GM12878 (cell line): ENCODE data around the gene CDK5R2. TPM values are rescaled to one million over a fixed set of nuclear protein-coding genes. Genes with fewer than 3 reads are reported as not detected.
A peak's percentile ranks its signal among the peaks of the same experiment; 100 is the strongest.

Source experiments
- ATAC-seq: fragments of 200-7000 bp; cut with Tn5 transposase; 3 replicates; pipeline ENCODE4 v1.9.1; 2020; ENCODE audit warnings: mild to moderate bottlenecking, moderate library complexity
- BruUV-seq: library from RNA; stranded (reverse); fragments of 400-500 nt; replicated peaks from 2 replicates; lab custom pipeline; 2021; lab: Mats Ljungman, UMichigan
- CTCF ChIA-PET: fragments of 300-600 bp; sonication (Branson Sonifier 250); formaldehyde crosslinking; extraction: SDS; loops from one replicate; lab custom pipeline; 2021; ENCODE audit warnings: inconsistent platforms; lab: Yijun Ruan, JAX
- POLR2A ChIA-PET: fragments of 350-600 bp; formaldehyde crosslinking; extraction: SDS; loops from one replicate; lab custom pipeline; 2021; ENCODE audit warnings: inconsistent platforms; lab: Charles Lee
- RAD21 ChIA-PET: fragments of 300-600 bp; sonication (Branson Sonifier 250); formaldehyde crosslinking; loops from one replicate; lab custom pipeline; 2023; ENCODE audit warnings: antibody characterized with exemption; ENCODE audit not compliant: unreplicated experiment; lab: Charles Lee
- SMC1A ChIA-PET: fragments of 300-600 bp; sonication (Branson Sonifier 250); formaldehyde crosslinking; loops from one replicate; lab custom pipeline; 2023; ENCODE audit not compliant: unreplicated experiment, uncharacterized antibody; lab: Charles Lee
- DNase-seq: peaks from one replicate; pipeline ENCODE4 v3.0.0-alpha.2; 2011; ENCODE audit warnings: low read depth, low spot score
- FAIRE-seq: peaks from 3 replicates; lab custom pipeline; 2011; peaks lifted over from hg19 to GRCh38; lab: Jason Lieb, UNC
- H2AFZ ChIP-seq: 2 replicates; pipeline ENCODE4 v1.6.0; 2011; ENCODE audit warnings: low read depth, low read length, control low read depth; ENCODE audit not compliant: control insufficient read depth
- H3K27ac ChIP-seq: 2 replicates; pipeline ENCODE4 v1.5.1; 2011; ENCODE audit warnings: control low read depth; ENCODE audit not compliant: control insufficient read depth, insufficient read depth
- H3K27me3 ChIP-seq, 2 experiments: replicated peaks in 1 of 2; 2 replicates each; pipeline versions ENCODE4 v1.6.0 to v1.6.1; 2011; ENCODE audit warnings: low read length in 1 of 2; ENCODE audit not compliant: control insufficient read depth in 2 of 2, insufficient read depth in 2 of 2
- H3K36me3 ChIP-seq, 2 experiments: 2 replicates each; pipeline ENCODE4 v1.5.1; 2011; ENCODE audit warnings: low read length in 1 of 2; ENCODE audit not compliant: control insufficient read depth in 2 of 2, insufficient read depth in 2 of 2
- H3K4me1 ChIP-seq: 2 replicates; pipeline ENCODE4 v1.6.1; 2011; ENCODE audit warnings: mild to moderate bottlenecking, low read length, moderate library complexity, mixed read lengths; ENCODE audit not compliant: control insufficient read depth, insufficient read depth
- H3K4me2 ChIP-seq: 2 replicates; pipeline ENCODE4 v1.6.0; 2011; ENCODE audit warnings: control low read depth; ENCODE audit not compliant: control insufficient read depth, insufficient read depth
- H3K4me3 ChIP-seq: fragments of 200-600 bp; sonication (generic); 2 replicates; pipeline ENCODE4 v1.5.1; 2016
- H3K79me2 ChIP-seq: 2 replicates; pipeline ENCODE4 v1.6.0; 2011; ENCODE audit warnings: low read length; ENCODE audit not compliant: control insufficient read depth, insufficient read depth
- H3K9ac ChIP-seq: 2 replicates; pipeline ENCODE4 v1.8.0; 2011; ENCODE audit warnings: low read length, control low read depth, mixed read lengths; ENCODE audit not compliant: control insufficient read depth, insufficient read depth
- H3K9me3 ChIP-seq: replicated peaks from 3 replicates; pipeline ENCODE4 v1.5.1; 2011; ENCODE audit warnings: mild to moderate bottlenecking, low read length; ENCODE audit not compliant: control insufficient read depth, insufficient read depth
- H4K20me1 ChIP-seq: 2 replicates; pipeline ENCODE4 v1.6.0; 2011; ENCODE audit not compliant: control insufficient read depth, insufficient read depth
- ATF3 ChIP-seq: IDR thresholded peaks from 2 replicates; pipeline ENCODE4 v1.6.1; 2011; ENCODE audit warnings: low read depth, mild to moderate bottlenecking, low read length, moderate library complexity, borderline replicate concordance; ENCODE audit errors: extremely low read depth
- FOXK2 ChIP-seq: fragments of 450-650 bp; IDR thresholded peaks from 2 replicates; pipeline ENCODE4 v1.6.1; 2017; ENCODE audit warnings: mild to moderate bottlenecking, moderate library complexity
- NBN ChIP-seq: fragments of 450-650 bp; IDR thresholded peaks from 2 replicates; pipeline ENCODE4 v1.6.1; 2016
- RCOR1 ChIP-seq: conservative IDR thresholded peaks from 2 replicates; pipeline ENCODE4 v1.6.1; 2012; ENCODE audit warnings: low read depth, low read length, improper control_type of control experiment
- SMC3 ChIP-seq: IDR thresholded peaks from 2 replicates; pipeline ENCODE4 v1.6.1; 2011; ENCODE audit warnings: low read length, improper control_type of control experiment, borderline replicate concordance
- SP1 ChIP-seq: IDR thresholded peaks from one replicate; pipeline ENCODE4 v1.6.1; 2011; ENCODE audit warnings: low read depth, low read length
- SUZ12 ChIP-seq: fragments of 200-600 bp; sonication (generic); IDR thresholded peaks from one replicate; pipeline ENCODE4 v1.6.1; 2018; ENCODE audit warnings: antibody characterized with exemption, mild to moderate bottlenecking; ENCODE audit not compliant: unreplicated experiment
- YY1 ChIP-seq: IDR thresholded peaks from 2 replicates; pipeline ENCODE4 v1.6.1; 2011; ENCODE audit warnings: low read depth, mild to moderate bottlenecking, low read length
- ZBTB33 ChIP-seq: fragments of 450-650 bp; IDR thresholded peaks from 2 replicates; pipeline ENCODE4 v1.6.1; 2017; ENCODE audit warnings: mild to moderate bottlenecking
- ZBTB40 ChIP-seq: fragments of 450-650 bp; IDR thresholded peaks from 2 replicates; pipeline ENCODE4 v1.6.1; 2016; ENCODE audit warnings: mild to moderate bottlenecking, moderate library complexity, borderline replicate concordance
- WGBS: methylation state at CpG from one replicate; pipeline ENCODE4 v1.1.6; 2016; ENCODE audit warnings: low lambda C conversion rate; ENCODE audit not compliant: insufficient replicate concordance, insufficient coverage; ENCODE audit errors: missing lambda C conversion rate; 5-methylcytosine and 5-hydroxymethylcytosine counted together
- in situ Hi-C: fragments of 300-500 bp; cut with MboI; formaldehyde crosslinking; loops from 9 replicates; pipeline ENCODE4 v1.14.3; 2018; ENCODE audit warnings: mixed read lengths
- intact Hi-C: fragments of 100-400 bp; cut with micrococcal nuclease; formaldehyde crosslinking; loops from one replicate; pipeline ENCODE4 v1.14.2; 2022; ENCODE audit not compliant: unreplicated experiment
- polyA plus RNA-seq, 11 experiments: library from polyadenylated mRNA; depleted of rRNA in 4 of 11; unstranded in 6 of 11; stranded (reverse) in 5 of 11; fragments of >200 nt; fragmentation: Nextera tagmentation in 4 of 11; fragmentation: Illumina TruSeq in 1 of 11; extraction: Ambion mirVana in 4 of 11; extraction: Trizol in 1 of 11; gene quantifications; 1 replicate in 1 of 11; 2 replicates in 10 of 11; pipeline versions ENCODE4 v1.2.1 to v1.2.3, GENCODE V29; 2011 to 2016; ENCODE audit warnings: inconsistent platforms in 2 of 11, missing spikeins in 2 of 11, low read depth in 1 of 11
- total RNA-seq, 4 experiments: library from RNA; depleted of rRNA in 3 of 4; stranded (reverse); fragments of >200 nt in 3 of 4; fragmentation: Illumina TruSeq in 1 of 4; extraction: Trizol in 1 of 4; gene quantifications; 2 replicates each; pipeline versions ENCODE4 v1.2.1 to v1.2.3, GENCODE V29; 2013 to 2021

The CDK5R2 gene
- total and polyA plus RNA-seq, 10 of the 15 experiments (the other 5 are each of a cell fraction or from before 2014, with no cell fraction given) = not detected

GRCh38 chr2:218960309-218961165, 1.1 kb downstream of the CDK5R2 start:
- ChIA-PET SMC1A (no interaction called here), POLR2A (no interaction called here), CTCF (no interaction called here), RAD21 (no interaction called here)
- H3K9me3 ChIP-seq = no peaks in the 10 kb centered on the region
- 25% methylated on average over 63 of the region's 87 CpGs for WGBS
- H3K4me1 ChIP-seq = no peaks in the 10 kb centered on the region
- no peak for FAIRE-seq
- no peak overlapping the region for H2AFZ ChIP-seq
- no peak overlapping the region for H3K4me3 ChIP-seq
- H4K20me1 ChIP-seq = no peaks in the 10 kb centered on the region
- no peak overlapping the region for H3K27ac ChIP-seq
- in situ Hi-C loops (no loop called here), intact Hi-C loops (no loop called here)
- no peaks in the 10 kb centered on the region for H3K79me2 ChIP-seq
- no peak overlapping the region for H3K9ac ChIP-seq
- peaks cover 12 to 16% of the 10 kb centered on the region in 2 experiments; a peak in 3 of 4 replicates for H3K27me3 ChIP-seq
- peak overlapping the region; percentile 86; the same call in 1 of the 2 replicates for H3K4me2 ChIP-seq
- no peaks in the 10 kb centered on the region for H3K36me3 ChIP-seq
- no TSS peak for BruUV-seq
- TF ChIP-seq YY1 (no peak), SUZ12 (peak; percentile 97)
- no peak for ATAC-seq
- DNase-seq = no peak

- H3K36me3 ChIP-seq = no peaks in the 10 kb centered on the region
- no peak overlapping the region for H3K27ac ChIP-seq
- no peak overlapping the region for H3K4me2 ChIP-seq
- no TSS peak for BruUV-seq
- ChIA-PET CTCF (no interaction called here), POLR2A (no interaction called here), SMC1A (no interaction called here), RAD21 (no interaction called here)
- no peak for ATAC-seq
- H3K9me3 ChIP-seq = no peaks in the 10 kb centered on the region
- H3K9ac ChIP-seq = no peak overlapping the region
- no peak overlapping the region for H2AFZ ChIP-seq
- H4K20me1 ChIP-seq = no peaks in the 10 kb centered on the region
- DNase-seq = no peak
- H3K4me1 ChIP-seq = no peaks in the 10 kb centered on the region
- WGBS = 16% methylated on average over 4 of the region's 4 CpGs
- intact Hi-C loops (no loop called here), in situ Hi-C loops (no loop called here)
- H3K79me2 ChIP-seq = no peaks in the 10 kb centered on the region
- no peak overlapping the region for H3K4me3 ChIP-seq
- H3K27me3 ChIP-seq = peaks cover 12 to 16% of the 10 kb centered on the region in 2 experiments; a peak in 3 of 4 replicates
- no peak for FAIRE-seq
- TF ChIP-seq SMC3 (no peak), ZBTB40 (no peak), FOXK2 (no peak), NBN (no peak), SP1 (no peak), ZBTB33 (no peak), RCOR1 (no peak), ATF3 (no peak)
Measured at GRCh38 chr2:218961229-218961628, 1.8 kb downstream of the CDK5R2 start.
